PFSK-1 (cell line): Measurements from ENCODE around the gene FMO5.

Source experiments
- FOXP2 ChIP-seq: optimal IDR thresholded peaks from 2 replicates; pipeline ENCODE3; 2011; ENCODE audit warnings: borderline replicate concordance, control low read depth, inconsistent platforms; ENCODE audit not compliant: insufficient read depth; ENCODE audit errors: extremely low read length, extremely low read depth
- POLR2AphosphoS5 ChIP-seq: IDR thresholded peaks from 2 replicates; pipeline ENCODE4 v1.6.1; 2012; ENCODE audit warnings: low read depth, mild to moderate bottlenecking, control low read depth, low read length, moderate library complexity
- SIN3A ChIP-seq: IDR thresholded peaks from 2 replicates; pipeline ENCODE4 v1.6.1; 2012; ENCODE audit warnings: mild to moderate bottlenecking, low read length, moderate library complexity, borderline replicate concordance; ENCODE audit not compliant: insufficient read depth
- TAF1 ChIP-seq: IDR thresholded peaks from 2 replicates; pipeline ENCODE4 v1.6.1; 2012; ENCODE audit warnings: low read length, control low read depth, borderline replicate concordance; ENCODE audit not compliant: insufficient read depth
- TF ChIP-seq, protein P1 (sequence below), 2 experiments: IDR thresholded peaks; 2 replicates each; pipeline versions ENCODE4 v1.6.1 to v1.8.0; 2011 to 2012; ENCODE audit warnings: low read depth in 2 of 2, low read length in 2 of 2, control low read depth in 1 of 2, inconsistent platforms in 1 of 2, mild to moderate bottlenecking in 1 of 2, moderate library complexity in 1 of 2; ENCODE audit not compliant: insufficient read depth in 1 of 2

The FMO5 gene

DNA sequence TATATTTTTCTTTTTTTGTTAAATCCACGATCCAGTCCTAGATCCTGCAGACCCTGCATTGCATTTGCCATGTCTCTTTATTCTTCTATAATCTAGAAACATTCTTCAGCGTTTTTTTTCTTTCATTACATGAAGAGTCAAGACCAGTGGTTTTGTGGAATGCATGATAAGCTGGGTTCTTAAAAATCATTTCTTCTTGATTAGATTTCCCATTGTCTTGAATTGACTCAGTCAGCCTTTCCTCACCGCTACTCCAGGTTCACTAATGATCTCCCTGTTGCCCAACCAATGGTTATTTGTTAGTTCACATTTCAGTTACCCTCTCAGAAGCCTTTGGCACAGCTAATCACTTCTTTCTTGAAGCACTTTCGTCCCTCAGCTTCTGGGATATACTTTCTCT is 42.6 kb upstream of the FMO5 start:
- TF ChIP-seq TAF1 (no peak), SIN3A (no peak), FOXP2 (no peak), POLR2AphosphoS5 (no peak)
- TF ChIP-seq, protein P1, sequence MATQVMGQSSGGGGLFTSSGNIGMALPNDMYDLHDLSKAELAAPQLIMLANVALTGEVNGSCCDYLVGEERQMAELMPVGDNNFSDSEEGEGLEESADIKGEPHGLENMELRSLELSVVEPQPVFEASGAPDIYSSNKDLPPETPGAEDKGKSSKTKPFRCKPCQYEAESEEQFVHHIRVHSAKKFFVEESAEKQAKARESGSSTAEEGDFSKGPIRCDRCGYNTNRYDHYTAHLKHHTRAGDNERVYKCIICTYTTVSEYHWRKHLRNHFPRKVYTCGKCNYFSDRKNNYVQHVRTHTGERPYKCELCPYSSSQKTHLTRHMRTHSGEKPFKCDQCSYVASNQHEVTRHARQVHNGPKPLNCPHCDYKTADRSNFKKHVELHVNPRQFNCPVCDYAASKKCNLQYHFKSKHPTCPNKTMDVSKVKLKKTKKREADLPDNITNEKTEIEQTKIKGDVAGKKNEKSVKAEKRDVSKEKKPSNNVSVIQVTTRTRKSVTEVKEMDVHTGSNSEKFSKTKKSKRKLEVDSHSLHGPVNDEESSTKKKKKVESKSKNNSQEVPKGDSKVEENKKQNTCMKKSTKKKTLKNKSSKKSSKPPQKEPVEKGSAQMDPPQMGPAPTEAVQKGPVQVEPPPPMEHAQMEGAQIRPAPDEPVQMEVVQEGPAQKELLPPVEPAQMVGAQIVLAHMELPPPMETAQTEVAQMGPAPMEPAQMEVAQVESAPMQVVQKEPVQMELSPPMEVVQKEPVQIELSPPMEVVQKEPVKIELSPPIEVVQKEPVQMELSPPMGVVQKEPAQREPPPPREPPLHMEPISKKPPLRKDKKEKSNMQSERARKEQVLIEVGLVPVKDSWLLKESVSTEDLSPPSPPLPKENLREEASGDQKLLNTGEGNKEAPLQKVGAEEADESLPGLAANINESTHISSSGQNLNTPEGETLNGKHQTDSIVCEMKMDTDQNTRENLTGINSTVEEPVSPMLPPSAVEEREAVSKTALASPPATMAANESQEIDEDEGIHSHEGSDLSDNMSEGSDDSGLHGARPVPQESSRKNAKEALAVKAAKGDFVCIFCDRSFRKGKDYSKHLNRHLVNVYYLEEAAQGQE (IDR thresholded peaks at IDR 0.05; ENCODE audit: insufficient read depth in 1 of 2, low read depth in 2 of 2, low read length in 2 of 2), result no peak

DNA sequence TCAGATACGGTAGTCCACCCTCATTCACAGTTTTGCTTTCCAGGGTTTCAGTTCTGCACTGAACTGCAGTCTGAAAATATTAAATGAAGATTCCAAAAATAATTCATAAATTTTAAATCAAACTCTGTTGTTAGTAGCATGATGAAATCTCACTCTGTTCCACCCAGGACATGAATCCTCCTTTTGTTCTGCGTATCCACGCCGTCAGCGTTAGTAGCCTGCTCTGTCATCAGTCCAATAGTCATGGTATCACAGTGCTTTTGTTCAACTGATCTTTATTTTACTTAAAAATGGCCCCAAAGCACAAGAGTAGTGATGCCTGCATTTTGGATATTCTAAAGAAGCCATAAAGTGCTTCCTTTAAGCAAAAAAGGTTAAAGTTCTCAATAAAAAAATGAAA is 41.2 kb upstream of the FMO5 start:
- TF ChIP-seq TAF1 (no peak), SIN3A (no peak), FOXP2 (no peak), POLR2AphosphoS5 (no peak)
- TF ChIP-seq, protein P1 (IDR thresholded peaks at IDR 0.05; ENCODE audit: insufficient read depth in 1 of 2, low read depth in 2 of 2, low read length in 2 of 2), result no peak

DNA sequence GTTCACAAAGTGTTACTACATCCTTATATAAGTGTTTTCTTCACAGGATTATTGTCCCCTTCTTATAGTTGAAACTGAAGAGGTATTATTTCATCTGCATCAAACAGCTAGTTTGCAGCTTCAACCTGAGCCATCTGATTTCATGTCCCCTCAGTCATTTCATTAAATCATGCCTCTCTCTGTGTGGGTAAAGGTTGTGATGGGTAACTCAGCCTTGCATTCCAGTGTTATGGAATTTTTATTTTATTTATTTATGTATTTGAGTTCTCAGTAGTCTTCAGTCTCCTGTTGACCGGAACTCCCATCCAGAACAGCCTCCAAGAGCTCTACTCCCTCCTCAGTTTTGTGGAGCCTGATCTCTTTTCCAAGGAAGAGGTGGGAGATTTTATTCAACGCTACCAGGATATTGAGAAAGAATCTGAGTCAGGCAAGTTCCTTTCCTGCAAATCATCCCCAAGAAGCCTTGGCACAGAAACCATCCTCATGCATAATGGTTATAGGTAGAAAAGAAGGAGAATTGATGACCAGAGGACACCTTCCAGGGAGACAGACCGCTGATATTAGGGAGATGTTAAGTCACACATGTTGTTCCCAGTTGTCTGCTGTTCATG is 39.1 kb upstream of the FMO5 start:
- TF ChIP-seq, protein P1 (IDR thresholded peaks at IDR 0.05; ENCODE audit: insufficient read depth in 1 of 2, low read depth in 2 of 2, low read length in 2 of 2), result no peak
- TF ChIP-seq FOXP2 (no peak), POLR2AphosphoS5 (no peak), TAF1 (no peak), SIN3A (no peak)

DNA sequence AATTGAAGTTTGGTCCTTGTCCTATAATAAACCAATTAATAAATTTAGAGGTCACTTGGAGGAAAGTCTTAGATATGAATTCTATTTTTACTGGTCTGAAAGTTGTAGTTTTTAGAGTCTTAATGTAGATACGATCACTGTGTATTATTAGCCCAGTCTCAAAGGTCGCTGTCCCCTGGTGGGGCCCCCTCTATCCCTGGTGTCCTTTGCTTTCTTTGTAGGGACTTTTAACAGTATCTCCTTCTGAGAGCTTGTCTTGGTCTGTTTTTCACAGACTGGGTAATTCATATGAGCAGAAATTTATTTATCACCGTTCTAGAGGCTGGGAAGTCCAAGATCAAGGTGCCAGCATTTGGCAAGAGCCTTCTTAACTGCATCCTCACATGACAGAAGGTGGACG is 35.8 kb upstream of the FMO5 start:
- TF ChIP-seq POLR2AphosphoS5 (no peak), TAF1 (no peak), FOXP2 (no peak), SIN3A (no peak)
- TF ChIP-seq, protein P1 (IDR thresholded peaks at IDR 0.05; ENCODE audit: insufficient read depth in 1 of 2, low read depth in 2 of 2, low read length in 2 of 2), result no peak

DNA sequence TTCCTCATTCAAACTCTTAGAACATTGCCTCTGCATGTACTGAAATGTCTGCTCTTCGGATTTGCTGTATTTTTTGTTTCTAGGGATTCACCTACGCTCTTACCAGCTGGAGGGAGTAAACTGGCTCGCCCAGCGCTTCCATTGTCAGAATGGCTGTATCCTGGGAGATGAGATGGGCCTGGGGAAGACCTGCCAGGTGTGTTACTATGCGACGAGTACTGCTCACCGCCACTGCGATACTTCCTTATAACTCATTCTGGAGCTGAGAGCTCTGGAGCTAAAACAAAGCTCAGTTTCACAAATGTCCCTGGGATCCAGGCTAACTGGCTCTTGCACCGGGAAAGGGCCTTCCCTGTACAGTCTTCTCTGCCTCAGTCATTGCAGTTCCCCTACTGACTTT is 27.4 kb upstream of the FMO5 start:
- TF ChIP-seq POLR2AphosphoS5 (no peak), FOXP2 (no peak)
